A673 (cell line): ENCODE measurements around the gene FBXL15. TPM values are rescaled to one million over a fixed set of nuclear protein-coding genes. Genes with fewer than 3 reads are reported as not detected.

Experiments
- BruUV-seq: library from RNA; stranded (reverse); fragments of 400-500 nt; replicated peaks from 2 replicates; lab custom pipeline; 2021; lab: Mats Ljungman, UMichigan
- CTCF ChIA-PET: fragments of 300-600 bp; sonication (Branson Sonifier 250); formaldehyde crosslinking; loops from one replicate; lab custom pipeline; 2022; ENCODE audit warnings: antibody characterized with exemption; lab: Charles Lee
- POLR2A ChIA-PET: fragments of 300-600 bp; sonication (Branson Sonifier 250); formaldehyde crosslinking; loops from one replicate; lab custom pipeline; 2022; ENCODE audit warnings: antibody characterized with exemption; ENCODE audit not compliant: low non-redundant PET; lab: Charles Lee
- DNase-seq: peaks from one replicate; pipeline ENCODE4 v3.0.0-alpha.2; 2015; ENCODE audit warnings: low spot score
- H3K27ac ChIP-seq: fragments of 200-600 bp; sonication (generic); 2 replicates; pipeline ENCODE4 v1.5.1; 2016; ENCODE audit warnings: mixed run types, low read depth, mild to moderate bottlenecking, mixed read lengths, antibody characterized with exemption, low read length; ENCODE audit not compliant: poor library complexity, severe bottlenecking
- H3K27me3 ChIP-seq: fragments of 200-600 bp; sonication (generic); replicated peaks from 2 replicates; pipeline ENCODE4 v1.6.1; 2017; ENCODE audit warnings: mixed run types, low read depth, mild to moderate bottlenecking, mixed read lengths, antibody characterized with exemption, low read length; ENCODE audit not compliant: insufficient read depth, poor library complexity
- H3K36me3 ChIP-seq: fragments of 200-600 bp; sonication (generic); 2 replicates; pipeline ENCODE4 v1.6.1; 2016; ENCODE audit warnings: mixed run types, mild to moderate bottlenecking, mixed read lengths, antibody characterized with exemption, low read length; ENCODE audit not compliant: insufficient read depth, poor library complexity, severe bottlenecking
- H3K4me1 ChIP-seq: fragments of 200-600 bp; sonication (generic); 2 replicates; pipeline ENCODE4 v1.6.1; 2017; ENCODE audit warnings: mixed run types, mild to moderate bottlenecking, mixed read lengths, antibody characterized with exemption, low read length; ENCODE audit not compliant: insufficient read depth, poor library complexity, severe bottlenecking
- H3K4me3 ChIP-seq: fragments of 200-600 bp; sonication (generic); 2 replicates; pipeline ENCODE4 v1.5.1; 2016; ENCODE audit warnings: low read depth, mixed run types, mild to moderate bottlenecking, mixed read lengths, low read length; ENCODE audit not compliant: poor library complexity, severe bottlenecking
- H3K9me3 ChIP-seq: fragments of 200-600 bp; sonication (generic); 2 replicates; pipeline ENCODE4 v1.6.1; 2016; ENCODE audit warnings: mixed run types, low read depth, mild to moderate bottlenecking, mixed read lengths, antibody characterized with exemption, low read length; ENCODE audit not compliant: poor library complexity, severe bottlenecking
- EZH2 ChIP-seq: fragments of 200-600 bp; sonication (generic); IDR thresholded peaks from 2 replicates; pipeline ENCODE4 v1.6.1; 2017; ENCODE audit warnings: borderline replicate concordance, low read depth, mild to moderate bottlenecking, mixed read lengths, antibody characterized with exemption, low read length; ENCODE audit not compliant: poor library complexity, severe bottlenecking
- intact Hi-C: fragments of 100-400 bp; cut with micrococcal nuclease; formaldehyde crosslinking; loops from one replicate; pipeline ENCODE4 v1.10.0; 2022; ENCODE audit not compliant: unreplicated experiment
- total RNA-seq: library from RNA; stranded (reverse); gene quantifications from 2 replicates; pipeline ENCODE4 v1.2.3, GENCODE V29; 2021
- TF ChIP-seq, protein P1 (sequence below): fragments of 300-800, 200-600 bp; sonication (generic); conservative IDR thresholded peaks from 2 replicates; pipeline ENCODE4 v1.5.1; 2017; ENCODE audit warnings: low read depth, mild to moderate bottlenecking, antibody characterized with exemption, low read length, moderate library complexity, mixed read lengths

FBXL15 gene
- total RNA-seq, 1 experiment from 2014 or later = 8.9 TPM

DNA sequence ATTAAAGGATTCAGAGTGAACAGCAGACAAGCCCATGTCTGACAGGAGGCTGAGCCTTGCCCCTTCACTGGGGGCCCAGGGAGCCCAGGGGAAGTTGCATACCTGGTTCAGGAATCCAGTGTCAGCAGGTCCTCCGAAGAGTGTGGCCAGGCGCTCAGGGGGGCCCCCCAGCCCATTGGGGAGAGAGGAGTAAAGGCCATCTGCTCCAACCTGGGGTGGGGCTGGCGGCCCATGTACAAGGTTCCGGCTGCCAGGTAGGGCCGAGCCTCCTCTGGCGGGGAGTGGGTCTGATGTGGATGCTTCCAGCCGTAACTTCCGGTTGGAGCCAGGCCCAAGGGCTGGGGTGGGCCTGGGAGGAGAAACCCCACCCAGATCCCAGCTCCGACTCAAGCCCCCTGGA, 4.4 kb upstream of the FBXL15 start:
- BruUV-seq = no TSS peak
- H3K27ac ChIP-seq = no peak overlapping the region
- POLR2A ChIA-PET = no interaction called here

DNA sequence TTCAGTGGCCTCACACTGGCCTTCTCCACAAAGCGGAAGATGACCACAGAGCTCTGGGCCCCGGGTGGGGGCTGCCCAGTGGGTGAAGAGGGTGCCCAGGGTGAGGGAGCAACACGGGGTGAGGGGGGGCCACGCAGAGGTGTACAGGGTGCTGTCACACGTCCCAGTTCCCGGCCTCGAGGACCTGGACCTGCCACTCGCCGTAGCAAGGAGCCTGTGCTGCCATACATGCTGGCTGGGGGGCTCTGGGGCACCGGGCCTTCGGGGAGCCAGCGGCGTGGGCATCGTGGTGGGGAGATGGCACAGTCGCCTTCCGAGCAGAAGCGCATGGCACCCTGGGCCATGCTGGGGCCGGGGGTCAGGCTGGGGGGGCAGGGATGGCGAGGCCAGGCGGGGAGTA, 3.9 kb upstream of the FBXL15 start:
- Histone ChIP-seq H3K9me3 (no peaks in the 10 kb centered on the region), H3K27me3 (no peaks in the 10 kb centered on the region), H3K36me3 (no peaks in the 10 kb centered on the region), H3K27ac (no peak overlapping the region), H3K4me3 (no peak overlapping the region), H3K4me1 (peaks cover 6% of the 10 kb centered on the region)
- POLR2A ChIA-PET = no interaction called here
- DNase-seq = no peak
- CTCF ChIA-PET = no interaction called here
- intact Hi-C loops = no loop called here
- TF ChIP-seq, protein P1, sequence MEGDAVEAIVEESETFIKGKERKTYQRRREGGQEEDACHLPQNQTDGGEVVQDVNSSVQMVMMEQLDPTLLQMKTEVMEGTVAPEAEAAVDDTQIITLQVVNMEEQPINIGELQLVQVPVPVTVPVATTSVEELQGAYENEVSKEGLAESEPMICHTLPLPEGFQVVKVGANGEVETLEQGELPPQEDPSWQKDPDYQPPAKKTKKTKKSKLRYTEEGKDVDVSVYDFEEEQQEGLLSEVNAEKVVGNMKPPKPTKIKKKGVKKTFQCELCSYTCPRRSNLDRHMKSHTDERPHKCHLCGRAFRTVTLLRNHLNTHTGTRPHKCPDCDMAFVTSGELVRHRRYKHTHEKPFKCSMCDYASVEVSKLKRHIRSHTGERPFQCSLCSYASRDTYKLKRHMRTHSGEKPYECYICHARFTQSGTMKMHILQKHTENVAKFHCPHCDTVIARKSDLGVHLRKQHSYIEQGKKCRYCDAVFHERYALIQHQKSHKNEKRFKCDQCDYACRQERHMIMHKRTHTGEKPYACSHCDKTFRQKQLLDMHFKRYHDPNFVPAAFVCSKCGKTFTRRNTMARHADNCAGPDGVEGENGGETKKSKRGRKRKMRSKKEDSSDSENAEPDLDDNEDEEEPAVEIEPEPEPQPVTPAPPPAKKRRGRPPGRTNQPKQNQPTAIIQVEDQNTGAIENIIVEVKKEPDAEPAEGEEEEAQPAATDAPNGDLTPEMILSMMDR = no peak
- no peak for TF ChIP-seq EZH2
- no TSS peak for BruUV-seq

More for the DNA sequence above, 4.4 kb upstream of the FBXL15 start:
- intact Hi-C loops = no loop called here
- no peaks in the 10 kb centered on the region for H3K27me3 ChIP-seq
- no peaks in the 10 kb centered on the region for H3K36me3 ChIP-seq
- DNase-seq = no peak
- no peak overlapping the region for H3K4me3 ChIP-seq
- CTCF ChIA-PET = no interaction called here
- TF ChIP-seq EZH2 = no peak
- TF ChIP-seq, protein P1 = no peak
- H3K9me3 ChIP-seq = no peaks in the 10 kb centered on the region
- peaks cover 6% of the 10 kb centered on the region for H3K4me1 ChIP-seq

DNA sequence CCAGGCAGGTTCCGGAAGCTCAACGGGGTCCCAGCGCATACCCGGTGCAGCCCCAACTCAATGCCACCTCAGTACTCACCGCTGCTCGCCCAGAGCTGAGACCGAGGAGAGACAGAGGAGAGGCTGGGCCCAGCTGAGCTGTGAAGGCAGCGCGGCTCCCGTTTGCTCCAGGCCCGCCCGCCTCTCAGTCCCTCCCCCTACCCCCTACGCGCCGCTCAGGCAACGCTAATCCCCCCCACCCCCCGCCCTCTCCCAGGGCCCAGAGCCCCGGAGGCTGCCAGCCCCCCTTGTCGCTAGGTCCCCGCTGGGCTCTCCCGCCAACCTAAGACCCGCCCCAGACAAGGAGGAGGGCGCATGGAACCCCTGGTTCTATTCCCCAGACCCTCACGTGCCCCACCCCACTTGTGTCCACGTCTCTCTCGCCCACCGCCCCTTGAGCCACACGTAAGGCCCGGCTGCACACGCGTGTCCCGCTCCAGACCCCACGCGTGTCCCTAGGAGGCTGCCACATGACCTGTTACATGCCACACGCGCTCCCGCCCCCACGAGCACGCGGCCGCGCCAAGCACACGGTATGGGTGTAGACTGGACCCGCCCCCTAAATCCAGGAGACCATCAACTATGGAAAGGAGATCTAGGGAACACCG, 1.9 kb upstream of the FBXL15 start, which contains the start of gene PSD:
PSD (minus strand) TSS at position 164 of the 647 bp plus-strand sequence. CDS start 1,747 bp downstream, outside the sequence.
- H3K36me3 ChIP-seq = peaks cover 6% of the 10 kb centered on the region
- H3K9me3 ChIP-seq = no peaks in the 10 kb centered on the region
- POLR2A ChIA-PET = no interaction called here
- H3K4me3 ChIP-seq = peak within 1 kb of the TSS; percentile 90
- peak within 1 kb of the TSS; percentile 38 for H3K27ac ChIP-seq
- no peaks in the 10 kb centered on the region for H3K27me3 ChIP-seq
- TF ChIP-seq EZH2 = no peak
- TF ChIP-seq, protein P1 = no peak
- peak; percentile 80 for DNase-seq
- peaks cover 16% of the 10 kb centered on the region for H3K4me1 ChIP-seq
- BruUV-seq = no TSS peak
- intact Hi-C loops = no loop called here
- CTCF ChIA-PET = no interaction called here
